Mucosa of rectum (tissue), 2 donors: Measurements from ENCODE around the gene C14orf119.
A peak's percentile ranks its signal among the peaks of the same experiment; 100 is the strongest.

ENCODE experiments used
- H3K27ac ChIP-seq, 2 donors: one replicate each; pipeline ENCODE4 v1.7.0; 2013; ENCODE audit warnings: inconsistent platforms in 2 of 2, low read depth in 2 of 2, low read length in 2 of 2
- H3K27me3 ChIP-seq, 2 donors: one replicate each; pipeline ENCODE4 v1.7.0; 2013; ENCODE audit warnings: low read length in 2 of 2; ENCODE audit not compliant: control insufficient read depth in 2 of 2, insufficient read depth in 2 of 2
- H3K36me3 ChIP-seq, 2 donors: one replicate each; pipeline ENCODE4 v1.7.0; 2013; ENCODE audit warnings: low read length in 2 of 2; ENCODE audit not compliant: control insufficient read depth in 2 of 2, insufficient read depth in 2 of 2
- H3K4me1 ChIP-seq, 2 donors: one replicate each; pipeline ENCODE4 v1.7.0; 2013; ENCODE audit warnings: low read length in 2 of 2, mild to moderate bottlenecking in 1 of 2; ENCODE audit not compliant: control insufficient read depth in 2 of 2, insufficient read depth in 2 of 2
- H3K4me3 ChIP-seq, 2 donors: one replicate each; pipeline ENCODE4 v1.7.0; 2013; ENCODE audit warnings: low read length in 2 of 2
- H3K9ac ChIP-seq, 2 donors: one replicate each; pipeline ENCODE4 v1.7.0; 2013; ENCODE audit warnings: low read length in 2 of 2, low read depth in 1 of 2, mild to moderate bottlenecking in 1 of 2
- H3K9me3 ChIP-seq, 2 donors: one replicate each; pipeline ENCODE4 v1.7.0; 2013; ENCODE audit warnings: low read length in 2 of 2; ENCODE audit not compliant: control insufficient read depth in 2 of 2
- donor health status: healthy.
- donor health status: Normal muscosa, but diverticular disease.

Gene C14orf119

GRCh38 chr14:23071244-23071920 lies 23.9 kb upstream of the C14orf119 start:
- Histone ChIP-seq H3K36me3 (peaks cover 47 to 54% of the 10 kb centered on the region in 2 donors), H3K4me1 (peaks cover 24 to 25% of the 10 kb centered on the region in 2 donors)

DNA sequence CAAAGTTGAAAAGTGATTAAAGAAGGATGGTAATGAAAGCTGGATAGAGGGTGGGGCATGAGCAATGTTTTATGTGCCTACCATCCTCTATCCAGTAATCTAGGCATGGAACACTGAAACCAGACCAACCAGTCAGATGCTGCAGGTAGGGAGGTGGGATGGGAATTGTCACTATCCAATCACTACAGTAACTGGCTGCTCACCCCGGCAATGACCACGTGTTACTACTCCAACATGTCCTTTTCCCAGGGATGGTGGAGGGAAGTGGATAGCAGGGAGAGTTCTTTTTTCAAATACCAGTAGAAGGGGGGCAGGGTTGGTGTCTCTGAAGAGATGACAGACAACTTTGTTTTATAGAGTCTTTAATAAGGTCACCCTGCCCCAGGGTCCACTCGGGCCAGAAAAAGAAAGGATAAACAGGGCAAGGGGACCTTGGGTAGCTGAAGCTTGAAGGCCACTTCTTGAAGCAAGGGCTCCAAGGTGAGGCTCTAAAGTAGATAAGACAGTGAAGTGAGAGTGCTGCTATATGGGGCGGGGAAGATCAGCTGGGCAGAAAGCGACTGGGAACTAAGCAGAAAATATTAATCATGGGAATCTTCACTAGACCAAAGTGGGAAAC lies 23.3 kb upstream of the C14orf119 start:
- H3K9me3 ChIP-seq: no peaks in the 10 kb centered on the region
- peak overlapping the region; percentile 77 to 91 for H3K4me3 ChIP-seq
- H3K27ac ChIP-seq: peak overlapping the region; percentile 49 to 53
- H3K9ac ChIP-seq: peak overlapping the region; percentile 37 to 73
- H3K36me3 ChIP-seq: peaks cover 47 to 54% of the 10 kb centered on the region in 2 donors
- H3K4me1 ChIP-seq: peaks cover 24 to 25% of the 10 kb centered on the region in 2 donors
- no peaks in the 10 kb centered on the region for H3K27me3 ChIP-seq

More at GRCh38 chr14:23071244-23071920, 23.9 kb upstream of the C14orf119 start:
- H3K27me3 ChIP-seq: no peaks in the 10 kb centered on the region
- H3K9ac ChIP-seq: peak overlapping the region; percentile 73 to 79
- H3K9me3 ChIP-seq: no peaks in the 10 kb centered on the region
- H3K27ac ChIP-seq: peak overlapping the region; percentile 49 to 53
- H3K4me3 ChIP-seq: peak overlapping the region; percentile 77 to 91

GRCh38 chr14:23074906-23075305 lies 20.4 kb upstream of the C14orf119 start:
- Histone ChIP-seq H3K4me1 (peaks cover 19 to 20% of the 10 kb centered on the region in 2 donors), H3K27ac (no peak overlapping the region)

DNA sequence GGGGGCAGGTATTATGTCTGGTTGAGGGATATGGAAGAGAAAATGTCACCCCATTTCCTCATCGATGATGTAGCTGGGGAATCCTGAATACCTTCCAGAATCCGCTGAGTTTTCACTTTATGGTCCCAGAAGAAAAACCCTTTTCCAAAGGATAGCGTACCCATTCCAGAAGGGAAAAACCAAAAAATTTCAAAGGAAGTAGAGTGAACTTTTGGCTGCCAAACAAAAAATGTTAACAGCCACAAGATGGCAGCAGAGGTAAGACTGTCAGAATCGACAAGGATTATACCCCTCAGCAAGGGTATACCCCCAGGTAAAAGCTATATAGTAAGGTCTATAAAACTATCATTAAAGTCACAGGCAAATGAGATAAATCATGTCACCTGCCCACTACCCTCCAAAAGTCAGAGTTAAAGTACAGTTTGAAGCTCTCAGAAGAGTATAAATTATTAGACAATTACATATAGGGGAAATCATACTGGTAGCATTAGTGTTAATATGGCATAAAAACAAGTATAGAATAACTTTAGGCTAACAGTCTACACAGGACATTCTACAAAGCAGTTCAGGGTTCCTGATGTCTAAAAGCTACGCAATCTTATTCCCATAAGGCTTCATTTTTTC lies 18.4 kb upstream of the C14orf119 start:
- no peak overlapping the region for H3K4me3 ChIP-seq
- H3K27me3 ChIP-seq: no peaks in the 10 kb centered on the region
- H3K9ac ChIP-seq: no peak overlapping the region
- H3K9me3 ChIP-seq: no peaks in the 10 kb centered on the region
- peaks cover 8 to 11% of the 10 kb centered on the region in 2 donors for H3K4me1 ChIP-seq
- H3K27ac ChIP-seq: no peak overlapping the region
- peaks cover 77 to 80% of the 10 kb centered on the region in 2 donors for H3K36me3 ChIP-seq

More at GRCh38 chr14:23074906-23075305, 20.4 kb upstream of the C14orf119 start:
- Histone ChIP-seq H3K36me3 (peaks cover 58 to 61% of the 10 kb centered on the region in 2 donors), H3K9me3 (no peaks in the 10 kb centered on the region), H3K4me3 (no peak overlapping the region), H3K9ac (no peak overlapping the region), H3K27me3 (no peaks in the 10 kb centered on the region)

GRCh38 chr14:23077962-23078361 lies 17.3 kb upstream of the C14orf119 start:
- H3K27ac ChIP-seq: peak overlapping the region in 1 of 2 donors; percentile 10
- peaks cover 0 to 3% of the 10 kb centered on the region in 2 donors for H3K4me1 ChIP-seq
- no peaks in the 10 kb centered on the region for H3K27me3 ChIP-seq
- no peak overlapping the region for H3K9ac ChIP-seq
- H3K4me3 ChIP-seq: no peak overlapping the region
- H3K36me3 ChIP-seq: peaks cover 69 to 73% of the 10 kb centered on the region in 2 donors
- no peaks in the 10 kb centered on the region for H3K9me3 ChIP-seq

DNA sequence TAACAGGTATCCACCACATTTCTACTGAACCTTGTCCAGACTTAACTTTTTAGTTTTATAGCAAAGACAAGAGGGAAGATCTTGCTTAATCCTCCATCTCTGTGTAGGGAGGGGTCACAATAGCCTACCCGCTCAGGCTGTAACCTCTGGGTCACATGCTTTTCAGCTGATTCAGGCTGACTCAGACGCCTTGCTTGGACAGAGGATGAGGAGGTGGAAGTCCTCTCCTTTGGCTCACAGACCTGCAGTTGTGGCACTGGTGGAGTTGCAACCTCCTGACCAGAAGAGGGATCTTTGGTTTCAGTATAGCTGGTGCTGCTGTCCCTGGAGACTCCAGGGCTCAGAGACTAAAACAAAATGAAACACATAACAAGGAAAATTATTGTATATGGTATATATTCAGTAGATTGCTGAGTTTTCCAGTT lies 16.6 kb upstream of the C14orf119 start:
- no peak overlapping the region for H3K4me3 ChIP-seq
- no peak overlapping the region for H3K9ac ChIP-seq
- H3K4me1 ChIP-seq: peaks cover 0 to 3% of the 10 kb centered on the region in 2 donors
- no peaks in the 10 kb centered on the region for H3K9me3 ChIP-seq
- peaks cover 68 to 70% of the 10 kb centered on the region in 2 donors for H3K36me3 ChIP-seq
- peak overlapping the region in 1 of 2 donors; percentile 29 for H3K27ac ChIP-seq
- H3K27me3 ChIP-seq: no peaks in the 10 kb centered on the region

DNA sequence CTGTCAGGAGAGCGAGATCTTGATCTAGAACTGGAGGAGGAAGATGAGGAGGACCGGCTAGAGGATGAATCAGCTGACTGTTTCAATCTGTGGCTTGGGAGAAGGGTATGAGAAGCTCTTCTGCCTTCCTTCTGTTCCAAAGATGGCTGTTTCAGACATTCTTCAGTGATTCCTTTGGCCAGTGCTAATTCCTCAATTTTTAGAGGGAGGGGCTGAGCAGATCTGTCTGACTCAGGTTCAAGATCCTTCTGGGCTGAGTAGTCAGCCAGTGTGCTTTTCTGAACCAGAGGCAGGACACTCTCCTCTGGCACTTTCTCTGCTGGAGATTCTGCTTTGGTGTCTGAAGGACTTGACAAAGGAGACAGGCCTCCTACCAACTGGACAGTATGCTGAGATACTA lies 15.6 kb upstream of the C14orf119 start:
- Histone ChIP-seq H3K4me3 (no peak overlapping the region), H3K9me3 (no peaks in the 10 kb centered on the region), H3K9ac (no peak overlapping the region), H3K27ac (no peak overlapping the region), H3K36me3 (peaks cover 65 to 66% of the 10 kb centered on the region in 2 donors), H3K4me1 (peaks cover 0 to 3% of the 10 kb centered on the region in 2 donors), H3K27me3 (no peaks in the 10 kb centered on the region)

DNA sequence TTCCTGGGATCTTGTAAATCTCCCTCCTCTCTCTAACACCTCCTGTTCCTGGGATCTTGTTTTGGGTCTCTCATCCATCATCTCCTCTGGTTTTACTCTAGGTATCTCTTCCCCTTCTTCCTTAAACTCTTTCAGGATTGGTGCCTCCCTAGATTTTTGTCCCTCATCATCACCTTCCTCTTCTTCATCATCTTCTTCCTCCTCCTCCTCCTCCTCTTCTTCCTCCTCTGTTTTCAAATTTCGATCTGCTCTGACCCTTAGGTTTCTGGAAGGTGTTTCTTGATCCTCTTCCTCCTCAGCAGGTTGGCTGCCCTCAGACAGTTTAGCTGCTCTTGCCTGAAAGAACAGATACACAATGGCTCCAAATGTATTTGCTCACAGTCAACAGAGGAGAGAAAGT lies 14.8 kb upstream of the C14orf119 start:
- Histone ChIP-seq H3K4me1 (peaks cover 0 to 3% of the 10 kb centered on the region in 2 donors), H3K36me3 (peaks cover 65% of the 10 kb centered on the region in 2 donors), H3K4me3 (no peak overlapping the region), H3K27me3 (no peaks in the 10 kb centered on the region), H3K9ac (no peak overlapping the region), H3K9me3 (no peaks in the 10 kb centered on the region), H3K27ac (no peak overlapping the region)

DNA sequence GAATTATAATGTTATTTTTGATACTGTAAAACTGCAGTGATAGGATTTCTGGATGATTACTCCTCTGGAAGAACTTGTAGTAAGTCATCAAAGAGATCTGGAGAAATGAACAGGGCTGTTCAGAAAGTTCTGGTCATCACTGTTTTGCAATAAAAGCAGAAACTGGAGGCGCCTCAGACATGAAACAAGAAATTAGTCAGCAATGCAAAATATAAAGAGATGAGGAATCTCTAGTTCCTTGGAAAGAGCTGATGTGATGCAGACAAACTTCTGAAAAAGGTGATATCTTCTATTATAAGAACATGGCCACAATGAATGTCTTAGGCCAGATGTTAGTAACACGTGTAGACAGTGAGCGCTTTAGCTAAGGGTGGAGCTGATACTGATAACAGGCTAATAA lies 9.8 kb upstream of the C14orf119 start:
- Histone ChIP-seq H3K9me3 (no peaks in the 10 kb centered on the region), H3K4me3 (no peak overlapping the region), H3K4me1 (no peaks in the 10 kb centered on the region), H3K36me3 (peaks cover 57 to 60% of the 10 kb centered on the region in 2 donors), H3K27me3 (no peaks in the 10 kb centered on the region), H3K27ac (no peak overlapping the region), H3K9ac (no peak overlapping the region)

DNA sequence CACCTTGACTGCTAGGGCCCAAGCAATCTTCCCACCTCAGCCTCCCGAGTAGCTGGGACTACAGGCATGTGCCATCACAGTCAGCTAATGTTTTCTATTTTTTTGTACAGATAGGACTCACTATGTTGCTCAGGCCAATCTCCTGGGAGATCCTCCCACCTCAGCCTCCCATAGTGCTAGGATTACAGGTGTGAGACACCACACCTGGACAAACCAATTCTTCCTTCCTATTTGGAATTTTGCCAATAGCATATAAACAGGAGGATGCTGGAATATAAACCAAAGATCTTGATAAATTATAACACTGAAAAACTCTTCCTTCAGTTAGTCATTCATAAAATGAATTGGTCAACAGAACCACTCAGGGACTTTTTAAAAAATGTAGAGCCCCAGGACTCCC lies 8.7 kb upstream of the C14orf119 start:
- Histone ChIP-seq H3K9ac (no peak overlapping the region), H3K36me3 (peaks cover 53 to 57% of the 10 kb centered on the region in 2 donors), H3K27ac (no peak overlapping the region), H3K4me1 (no peaks in the 10 kb centered on the region), H3K9me3 (no peaks in the 10 kb centered on the region), H3K4me3 (no peak overlapping the region), H3K27me3 (no peaks in the 10 kb centered on the region)
